22Rv1 (cell line): ENCODE data around the gene CNKSR3.

Experiments used
- H3K27ac ChIP-seq: fragments of 450-650 bp; 2 replicates; pipeline ENCODE4 v1.5.1; 2017
- ZFX ChIP-seq: fragments of 450-650 bp; IDR thresholded peaks from 2 replicates; pipeline ENCODE4 v1.6.1; 2017; ENCODE audit warnings: antibody characterized with exemption, borderline replicate concordance
- TF ChIP-seq, protein P1 (sequence below): fragments of 450-650 bp; IDR thresholded peaks from 2 replicates; pipeline ENCODE4 v1.5.1; 2017; ENCODE audit warnings: mild to moderate bottlenecking

CNKSR3 gene

GRCh38 chr6:154428897-154429296, 81.6 kb downstream of the CNKSR3 start:
- TF ChIP-seq ZFX, result no peak
- TF ChIP-seq, protein P1, sequence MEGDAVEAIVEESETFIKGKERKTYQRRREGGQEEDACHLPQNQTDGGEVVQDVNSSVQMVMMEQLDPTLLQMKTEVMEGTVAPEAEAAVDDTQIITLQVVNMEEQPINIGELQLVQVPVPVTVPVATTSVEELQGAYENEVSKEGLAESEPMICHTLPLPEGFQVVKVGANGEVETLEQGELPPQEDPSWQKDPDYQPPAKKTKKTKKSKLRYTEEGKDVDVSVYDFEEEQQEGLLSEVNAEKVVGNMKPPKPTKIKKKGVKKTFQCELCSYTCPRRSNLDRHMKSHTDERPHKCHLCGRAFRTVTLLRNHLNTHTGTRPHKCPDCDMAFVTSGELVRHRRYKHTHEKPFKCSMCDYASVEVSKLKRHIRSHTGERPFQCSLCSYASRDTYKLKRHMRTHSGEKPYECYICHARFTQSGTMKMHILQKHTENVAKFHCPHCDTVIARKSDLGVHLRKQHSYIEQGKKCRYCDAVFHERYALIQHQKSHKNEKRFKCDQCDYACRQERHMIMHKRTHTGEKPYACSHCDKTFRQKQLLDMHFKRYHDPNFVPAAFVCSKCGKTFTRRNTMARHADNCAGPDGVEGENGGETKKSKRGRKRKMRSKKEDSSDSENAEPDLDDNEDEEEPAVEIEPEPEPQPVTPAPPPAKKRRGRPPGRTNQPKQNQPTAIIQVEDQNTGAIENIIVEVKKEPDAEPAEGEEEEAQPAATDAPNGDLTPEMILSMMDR, result no peak
- H3K27ac ChIP-seq, result no peak overlapping the region

DNA sequence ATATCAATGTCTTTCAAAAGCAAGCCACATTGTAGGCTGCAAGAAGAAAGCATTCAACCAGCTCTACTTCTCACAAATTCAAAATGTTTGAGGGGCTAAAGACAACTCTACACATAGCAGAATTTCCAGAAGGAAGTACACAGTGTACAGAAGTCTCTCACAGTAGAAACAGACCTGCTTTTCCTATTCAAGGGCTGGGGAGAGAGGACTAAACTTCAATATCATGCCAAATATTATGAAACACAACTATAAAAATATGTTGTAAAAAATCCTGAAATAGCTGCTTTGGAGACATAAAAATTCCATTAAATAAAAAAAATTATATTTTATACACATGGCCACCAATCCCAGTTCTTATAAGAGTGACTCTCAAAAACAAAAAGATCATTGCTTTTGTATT, 83.0 kb downstream of the CNKSR3 start:
- no peak for TF ChIP-seq ZFX
- H3K27ac ChIP-seq, result no peak overlapping the region

DNA sequence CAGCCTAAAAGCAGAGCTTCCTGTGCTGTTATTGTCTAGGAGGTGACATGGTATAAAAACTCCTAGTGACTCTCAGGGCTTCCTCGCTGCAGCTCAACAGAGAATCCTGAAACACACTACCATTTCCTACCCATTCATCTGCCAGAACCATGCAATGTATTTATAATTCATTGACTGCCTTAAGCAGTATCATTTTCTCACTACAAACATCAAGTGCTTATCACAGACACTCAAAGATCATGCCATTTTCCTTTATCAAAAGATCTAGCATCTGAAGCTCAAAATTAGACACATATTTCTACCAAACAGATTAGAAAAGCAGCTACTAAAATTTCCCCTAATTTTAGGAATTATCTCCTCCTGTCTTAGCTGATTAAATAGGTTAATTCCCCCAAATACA, 83.5 kb downstream of the CNKSR3 start:
- H3K27ac ChIP-seq, result no peak overlapping the region
- TF ChIP-seq, protein P1, result no peak
- TF ChIP-seq ZFX, result no peak

- no peak for TF ChIP-seq ZFX
- TF ChIP-seq, protein P1, result no peak
- H3K27ac ChIP-seq, result no peak overlapping the region
Measured at GRCh38 chr6:154425034-154425433, 85.5 kb downstream of the CNKSR3 start.

DNA sequence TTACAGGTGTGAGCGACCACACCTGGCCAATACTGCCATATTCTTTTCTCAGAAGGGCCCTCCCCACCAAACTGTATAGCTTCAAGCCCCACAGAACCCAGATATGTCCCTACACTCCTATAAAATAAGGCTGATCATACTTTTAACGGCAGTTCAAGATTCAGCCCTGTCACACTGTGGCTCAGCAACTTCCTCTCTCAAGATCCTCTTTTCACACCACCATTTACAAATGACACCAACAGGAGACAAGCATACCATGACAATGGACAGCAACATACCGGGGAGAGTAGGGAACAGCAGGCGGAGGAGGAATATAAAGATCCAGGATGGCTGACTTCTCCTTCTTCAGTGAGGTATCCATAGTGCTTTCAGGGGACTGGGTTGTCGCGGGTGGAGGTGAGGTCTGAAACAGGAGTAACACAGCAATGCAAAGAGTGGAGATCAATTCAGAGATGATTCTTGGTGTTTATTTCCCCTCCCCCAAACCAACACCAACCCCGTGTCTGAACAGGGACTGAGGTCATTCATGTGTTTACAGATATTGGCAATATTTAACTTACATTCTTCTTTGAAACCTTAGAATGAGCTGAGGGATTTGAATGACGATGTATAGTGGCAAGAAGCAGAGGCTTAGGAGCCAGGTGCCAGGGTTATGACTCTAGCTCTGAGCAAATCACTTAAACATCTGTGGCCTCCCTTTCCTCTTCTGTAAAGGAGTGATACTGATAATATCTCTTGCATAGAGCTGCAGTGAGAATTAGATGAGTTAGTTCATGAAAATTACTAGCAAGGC, 96.3 kb downstream of the CNKSR3 start:
- no peak for TF ChIP-seq ZFX
- TF ChIP-seq, protein P1, result no peak
- no peak overlapping the region for H3K27ac ChIP-seq

- TF ChIP-seq, protein P1, result no peak
- TF ChIP-seq ZFX, result no peak
- no peak overlapping the region for H3K27ac ChIP-seq
Measured at GRCh38 chr6:154412106-154412820, 98.2 kb downstream of the CNKSR3 start.

- no peak overlapping the region for H3K27ac ChIP-seq
- no peak for TF ChIP-seq ZFX
- TF ChIP-seq, protein P1, result no peak
Measured at GRCh38 chr6:154411076-154411475, 99.4 kb downstream of the CNKSR3 start.
